Activated CD4-positive, alpha-beta T cell treated with anti-CD3 and anti-CD28 coated beads for 36 hours (primary cell): ENCODE results near the gene TEDC2. TPM values are rescaled to one million over a fixed set of nuclear protein-coding genes. Genes with fewer than 3 reads are reported as not detected.

ENCODE experiments used
- ATAC-seq: fragments of 200-7000 bp; cut with Tn5 transposase; one replicate; pipeline ENCODE4 v1.10.0; 2021; ENCODE audit warnings: mild to moderate bottlenecking, moderate library complexity
- CTCF ChIA-PET: fragments of 350-600 bp; sonication (Branson Sonifier 250); formaldehyde crosslinking; loops from one replicate; lab custom pipeline; 2021; ENCODE audit warnings: antibody characterized with exemption; lab: Charles Lee
- POLR2A ChIA-PET: fragments of 350-600 bp; sonication (Branson Sonifier 250); formaldehyde crosslinking; loops from one replicate; lab custom pipeline; 2021; ENCODE audit warnings: antibody characterized with exemption, inconsistent platforms; lab: Charles Lee
- DNase-seq: peaks from one replicate; pipeline ENCODE4 v3.0.0-alpha.2; 2020
- H3K27ac Mint-ChIP-seq: one replicate; pipeline ENCODE4 v1.8.0; 2021; ENCODE audit warnings: mixed read lengths
- H3K27me3 Mint-ChIP-seq: one replicate; pipeline ENCODE4 v1.8.0; 2021; ENCODE audit warnings: mixed read lengths
- H3K36me3 Mint-ChIP-seq: one replicate; pipeline ENCODE4 v1.8.0; 2021; ENCODE audit warnings: low read depth, mixed read lengths
- H3K4me1 Mint-ChIP-seq: one replicate; pipeline ENCODE4 v1.8.0; 2021; ENCODE audit warnings: mixed read lengths
- H3K4me3 Mint-ChIP-seq: one replicate; pipeline ENCODE4 v1.8.0; 2021; ENCODE audit warnings: mild to moderate bottlenecking, moderate library complexity, mixed read lengths
- H3K9me3 Mint-ChIP-seq: one replicate; pipeline ENCODE4 v1.8.0; 2021; ENCODE audit warnings: low read depth, mixed read lengths
- intact Hi-C, 2 experiments: fragments of 100-400 bp; cut with DNase I in 1 of 2; cut with micrococcal nuclease in 1 of 2; formaldehyde crosslinking; loops; one replicate each; pipeline versions ENCODE4 v1.14.2 to v1.15.1; 2022 to 2024; cut with DNase I, micrococcal nuclease
- total RNA-seq, 2 experiments: library from RNA; stranded (reverse); gene quantifications; one replicate each; pipeline ENCODE4 v1.2.3, GENCODE V29; 2021

TEDC2 gene
- total RNA-seq, 2 experiments from 2014 or later = 21.0 to 23.1 TPM

- CTCF ChIA-PET = interaction anchor here (1.0 kb wide), 1 partner anchor 40 kb away, joined by 3 read pairs; no protein-coding TSS in a partner anchor
- ATAC-seq = peak; percentile 31
Observed at GRCh38 chr16:2467528-2468232, 7.8 kb downstream of the TEDC2 start.

GRCh38 chr16:2468233-2468724, 8.4 kb downstream of the TEDC2 start:
- DNase-seq (peak; percentile 42), ATAC-seq (peak; percentile 21)
- ChIA-PET POLR2A (no interaction called here), CTCF (interaction anchor here (0.9 to 1.0 kb wide), 2 partner anchors 10 to 41 kb away, joined by 3 to 4 read pairs; no protein-coding TSS in a partner anchor)
- H3K27ac Mint-ChIP-seq = no peak overlapping the region
- H3K4me3 Mint-ChIP-seq = no peak overlapping the region
- peaks cover 2% of the 10 kb centered on the region for H3K36me3 Mint-ChIP-seq
- no peaks in the 10 kb centered on the region for H3K9me3 Mint-ChIP-seq
- H3K27me3 Mint-ChIP-seq = peaks cover 26% of the 10 kb centered on the region
- intact Hi-C loops = no loop called here
- H3K4me1 Mint-ChIP-seq = peaks cover 5% of the 10 kb centered on the region

More at GRCh38 chr16:2467528-2468232, 7.8 kb downstream of the TEDC2 start:
- intact Hi-C loops = no loop called here
- Mint-ChIP-seq H3K27ac (no peak overlapping the region), H3K9me3 (no peaks in the 10 kb centered on the region), H3K27me3 (peaks cover 20% of the 10 kb centered on the region), H3K4me3 (no peak overlapping the region), H3K36me3 (peaks cover 2% of the 10 kb centered on the region), H3K4me1 (no peaks in the 10 kb centered on the region)
- POLR2A ChIA-PET = no interaction called here
- peak; percentile 61 for DNase-seq

GRCh38 chr16:2468725-2469398, 9.0 kb downstream of the TEDC2 start:
- DNase-seq (no peak), ATAC-seq (no peak)
- POLR2A ChIA-PET = no interaction called here
- intact Hi-C loops = no loop called here
- CTCF ChIA-PET = interaction anchor here (0.9 to 1.0 kb wide), 2 partner anchors 9 to 41 kb away, joined by 3 to 4 read pairs; no protein-coding TSS in a partner anchor
- Mint-ChIP-seq H3K36me3 (no peaks in the 10 kb centered on the region), H3K27me3 (peaks cover 27% of the 10 kb centered on the region), H3K27ac (no peak overlapping the region), H3K4me1 (peaks cover 6% of the 10 kb centered on the region), H3K9me3 (no peaks in the 10 kb centered on the region), H3K4me3 (no peak overlapping the region)

- Mint-ChIP-seq H3K27me3 (peaks cover 27% of the 10 kb centered on the region), H3K27ac (no peak overlapping the region), H3K4me1 (peaks cover 6% of the 10 kb centered on the region), H3K9me3 (no peaks in the 10 kb centered on the region), H3K36me3 (no peaks in the 10 kb centered on the region), H3K4me3 (no peak overlapping the region)
- intact Hi-C loops = loop anchor here (5.0 kb wide), 3 partner anchors 63 to 262 kb away; partner anchors contain the start of genes CEMP1 (in 1 of the 2), MLST8 (in 1 of the 2) and RNPS1 (in 1 of the 2)
- ChIA-PET POLR2A (interaction anchor here (0.6 kb wide), 1 partner anchor 19 kb away, joined by 4 read pairs; no protein-coding TSS in a partner anchor), CTCF (no interaction called here)
- DNase-seq = no peak
- no peak for ATAC-seq
Observed at GRCh38 chr16:2469399-2470233, 9.7 kb downstream of the TEDC2 start.

- no peak for ATAC-seq
Observed at GRCh38 chr16:2470234-2470601, 10.3 kb downstream of the TEDC2 start.

GRCh38 chr16:2470603-2471015, 10.7 kb downstream of the TEDC2 start:
- POLR2A ChIA-PET = interaction anchor here (0.6 kb wide), 1 partner anchor 16 kb away, joined by 3 read pairs; no protein-coding TSS in a partner anchor
- no peaks in the 10 kb centered on the region for H3K36me3 Mint-ChIP-seq
- H3K4me3 Mint-ChIP-seq = no peak overlapping the region
- no peak overlapping the region for H3K27ac Mint-ChIP-seq
- ATAC-seq (no peak), DNase-seq (peak; percentile 41)
- CTCF ChIA-PET = no interaction called here
- H3K27me3 Mint-ChIP-seq = peaks cover 27% of the 10 kb centered on the region
- H3K4me1 Mint-ChIP-seq = peaks cover 6% of the 10 kb centered on the region
- no peaks in the 10 kb centered on the region for H3K9me3 Mint-ChIP-seq
- intact Hi-C loops = loop anchor here (5.0 kb wide), 3 partner anchors 62 to 263 kb away; partner anchors contain the start of genes CEMP1 (in 1 of the 2), MLST8 (in 1 of the 2) and RNPS1 (in 1 of the 2)

More at GRCh38 chr16:2470234-2470601, 10.3 kb downstream of the TEDC2 start:
- no peaks in the 10 kb centered on the region for H3K36me3 Mint-ChIP-seq
- intact Hi-C loops = loop anchor here (5.0 kb wide), 3 partner anchors 62 to 263 kb away; partner anchors contain the start of genes CEMP1 (in 1 of the 2), MLST8 (in 1 of the 2) and RNPS1 (in 1 of the 2)
- H3K27ac Mint-ChIP-seq = no peak overlapping the region
- H3K4me1 Mint-ChIP-seq = peaks cover 6% of the 10 kb centered on the region
- H3K9me3 Mint-ChIP-seq = no peaks in the 10 kb centered on the region
- H3K4me3 Mint-ChIP-seq = no peak overlapping the region
- POLR2A ChIA-PET = interaction anchor here (0.6 kb wide), 2 partner anchors 16 to 20 kb away, joined by 3 to 4 read pairs; no protein-coding TSS in a partner anchor
- CTCF ChIA-PET = no interaction called here
- H3K27me3 Mint-ChIP-seq = peaks cover 27% of the 10 kb centered on the region
- no peak for DNase-seq

GRCh38 chr16:2471016-2471652, 11.2 kb downstream of the TEDC2 start, which contains the start of gene NTN3:
NTN3 (plus strand) TSS chr16:2471297; CDS start chr16:2471702, 405 bp downstream.
- ChIA-PET POLR2A (interaction anchor here (0.6 kb wide), 1 partner anchor 17 kb away, joined by 3 read pairs; no protein-coding TSS in a partner anchor), CTCF (no interaction called here)
- H3K27me3 Mint-ChIP-seq = peaks cover 27% of the 10 kb centered on the region
- intact Hi-C loops = loop anchor here (5.0 kb wide), 3 partner anchors 61 to 264 kb away; partner anchors contain the start of genes CEMP1 (in 1 of the 2), MLST8 (in 1 of the 2) and RNPS1 (in 1 of the 2)
- H3K9me3 Mint-ChIP-seq = no peaks in the 10 kb centered on the region
- DNase-seq = peak; percentile 50
- no peaks in the 10 kb centered on the region for H3K36me3 Mint-ChIP-seq
- H3K4me3 Mint-ChIP-seq = no peak within 1 kb of the TSS
- H3K4me1 Mint-ChIP-seq = peaks cover 6% of the 10 kb centered on the region
- no peak for ATAC-seq
- H3K27ac Mint-ChIP-seq = no peak within 1 kb of the TSS

- H3K4me3 Mint-ChIP-seq = no peak overlapping the region
- ChIA-PET POLR2A (no interaction called here), CTCF (no interaction called here)
- H3K27me3 Mint-ChIP-seq = peaks cover 27% of the 10 kb centered on the region
- no peaks in the 10 kb centered on the region for H3K9me3 Mint-ChIP-seq
- peaks cover 6% of the 10 kb centered on the region for H3K4me1 Mint-ChIP-seq
- DNase-seq (no peak), ATAC-seq (no peak)
- no peak overlapping the region for H3K27ac Mint-ChIP-seq
- H3K36me3 Mint-ChIP-seq = no peaks in the 10 kb centered on the region
- intact Hi-C loops = loop anchor here (5.0 kb wide), 3 partner anchors 60 to 265 kb away; partner anchors contain the start of genes CEMP1 (in 1 of the 2), MLST8 (in 1 of the 2) and RNPS1 (in 1 of the 2)
Observed at GRCh38 chr16:2471653-2472487, 12.0 kb downstream of the TEDC2 start.

- no peaks in the 10 kb centered on the region for H3K36me3 Mint-ChIP-seq
- ATAC-seq (no peak), DNase-seq (no peak)
- H3K4me3 Mint-ChIP-seq = no peak overlapping the region
- peaks cover 25% of the 10 kb centered on the region for H3K27me3 Mint-ChIP-seq
- ChIA-PET CTCF (no interaction called here), POLR2A (no interaction called here)
- H3K27ac Mint-ChIP-seq = no peak overlapping the region
- peaks cover 6% of the 10 kb centered on the region for H3K4me1 Mint-ChIP-seq
- intact Hi-C loops = loop anchor here (5.0 kb wide), 3 partner anchors 60 to 265 kb away; partner anchors contain the start of genes CEMP1 (in 1 of the 2), MLST8 (in 1 of the 2) and RNPS1 (in 1 of the 2)
- no peaks in the 10 kb centered on the region for H3K9me3 Mint-ChIP-seq
Observed at GRCh38 chr16:2472488-2472864, 12.6 kb downstream of the TEDC2 start.
